Measurements from ENCODE around the gene ERI3.

Gene ERI3

GRCh38 chr1:44272992-44273391, 82.1 kb downstream of the ERI3 start:
- H3K9me3 ChIP-seq (ENCODE audit: insufficient read depth, low read length, severe bottlenecking): no peaks in the 10 kb centered on the region
- H3K27me3 ChIP-seq (ENCODE audit: insufficient read depth, low read length, poor library complexity): no peaks in the 10 kb centered on the region
- no peak overlapping the region for H2AFZ ChIP-seq (ENCODE audit: low read depth, low read length)
- peaks cover 10% of the 10 kb centered on the region; the same call in 1 of the 2 replicates for H3K36me3 ChIP-seq (ENCODE audit: insufficient read depth, low read length)
- TF ChIP-seq CTCF (IDR thresholded peaks at IDR 0.05; ENCODE audit: borderline replicate concordance, extremely low read depth, low read length, poor library complexity, severe bottlenecking) (no peak), EZH2 (IDR thresholded peaks at IDR 0.05; ENCODE audit: borderline replicate concordance, low read depth, low read length, severe bottlenecking) (no peak)
- DNase-seq (no peak), ATAC-seq (ENCODE audit: insufficient read depth, low read depth) (no peak)
- H4K20me1 ChIP-seq (ENCODE audit: insufficient read depth, low read length): peaks cover 17% of the 10 kb centered on the region
- H3K79me2 ChIP-seq (ENCODE audit: insufficient read depth, low read length): no peaks in the 10 kb centered on the region
- H3K4me3 ChIP-seq (ENCODE audit: low read depth in 1 of 2, low read length in 2 of 2): no peak overlapping the region
- no peaks in the 10 kb centered on the region for H3K4me1 ChIP-seq (ENCODE audit: insufficient read depth, low read length)
- H3K4me2 ChIP-seq (ENCODE audit: insufficient read depth, low read length): no peak overlapping the region
- no peak overlapping the region for H3K27ac ChIP-seq (ENCODE audit: low read length)
- H3K9ac ChIP-seq (ENCODE audit: low read depth, low read length): no peak overlapping the region

- TF ChIP-seq CTCF (IDR thresholded peaks at IDR 0.05; ENCODE audit: borderline replicate concordance, extremely low read depth, low read length, poor library complexity, severe bottlenecking) (no peak), EZH2 (IDR thresholded peaks at IDR 0.05; ENCODE audit: borderline replicate concordance, low read depth, low read length, severe bottlenecking) (no peak)
- Histone ChIP-seq H3K4me2 (ENCODE audit: insufficient read depth, low read length) (no peak overlapping the region), H3K27me3 (ENCODE audit: insufficient read depth, low read length, poor library complexity) (no peaks in the 10 kb centered on the region), H3K79me2 (ENCODE audit: insufficient read depth, low read length) (no peaks in the 10 kb centered on the region), H3K4me1 (ENCODE audit: insufficient read depth, low read length) (no peaks in the 10 kb centered on the region), H2AFZ (ENCODE audit: low read depth, low read length) (no peak overlapping the region), H3K27ac (ENCODE audit: low read length) (no peak overlapping the region), H3K4me3 (ENCODE audit: low read depth in 1 of 2, low read length in 2 of 2) (no peak overlapping the region), H3K9ac (ENCODE audit: low read depth, low read length) (no peak overlapping the region), H3K36me3 (ENCODE audit: insufficient read depth, low read length) (peaks cover 10% of the 10 kb centered on the region; the same call in 1 of the 2 replicates), H4K20me1 (ENCODE audit: insufficient read depth, low read length) (peaks cover 15% of the 10 kb centered on the region), H3K9me3 (ENCODE audit: insufficient read depth, low read length, severe bottlenecking) (no peaks in the 10 kb centered on the region)
- DNase-seq (no peak), ATAC-seq (ENCODE audit: insufficient read depth, low read depth) (no peak)
Observed at GRCh38 chr1:44271646-44272045, 83.4 kb downstream of the ERI3 start.

- no peaks in the 10 kb centered on the region for H3K9me3 ChIP-seq (ENCODE audit: insufficient read depth, low read length, severe bottlenecking)
- H3K79me2 ChIP-seq (ENCODE audit: insufficient read depth, low read length): no peaks in the 10 kb centered on the region
- no peaks in the 10 kb centered on the region for H3K4me1 ChIP-seq (ENCODE audit: insufficient read depth, low read length)
- H3K27me3 ChIP-seq (ENCODE audit: insufficient read depth, low read length, poor library complexity): no peaks in the 10 kb centered on the region
- H2AFZ ChIP-seq (ENCODE audit: low read depth, low read length): no peak overlapping the region
- ATAC-seq (ENCODE audit: insufficient read depth, low read depth) (no peak), DNase-seq (no peak)
- H4K20me1 ChIP-seq (ENCODE audit: insufficient read depth, low read length): peaks cover 17% of the 10 kb centered on the region
- H3K27ac ChIP-seq (ENCODE audit: low read length): no peak overlapping the region
- H3K36me3 ChIP-seq (ENCODE audit: insufficient read depth, low read length): peaks cover 10% of the 10 kb centered on the region; the same call in 1 of the 2 replicates
- TF ChIP-seq CTCF (IDR thresholded peaks at IDR 0.05; ENCODE audit: borderline replicate concordance, extremely low read depth, low read length, poor library complexity, severe bottlenecking): no peak
- no peak for TF ChIP-seq EZH2 (IDR thresholded peaks at IDR 0.05; ENCODE audit: borderline replicate concordance, low read depth, low read length, severe bottlenecking)
- no peak overlapping the region for H3K4me3 ChIP-seq (ENCODE audit: low read depth in 1 of 2, low read length in 2 of 2)
- no peak overlapping the region for H3K9ac ChIP-seq (ENCODE audit: low read depth, low read length)
- no peak overlapping the region for H3K4me2 ChIP-seq (ENCODE audit: insufficient read depth, low read length)
Observed at GRCh38 chr1:44270686-44271628, 84.1 kb downstream of the ERI3 start.

Data from DND-41 (cell line).